Activated CD4-positive, alpha-beta T cell treated with anti-CD3 and anti-CD28 coated beads, Interleukin-2, amount 50 U/mL, for 24 hours (primary cell): Measurements from ENCODE around the gene OR10A7.
A peak's percentile ranks its signal among the peaks of the same experiment; 100 is the strongest.
"Not testable (repeated sequence)": the region's sequence is repeated elsewhere in the genome, so short reads cannot be mapped to it uniquely, and the experiment has no call there.

ENCODE experiments used
- DNase-seq, 2 donors: peaks; one replicate each; pipeline ENCODE4 v3.0.0-alpha.2; 2020; ENCODE audit warnings: low read depth in 1 of 2, low spot score in 1 of 2

The OR10A7 gene

GRCh38 chr12:55220725-55221124 lies at the start of gene OR10A7:
Gene OR10A7, plus strand, starts transcription at chr12:55221025. Its CDS starts 0 bp downstream, at chr12:55221025.
- DNase-seq = no peak

- no peak for DNase-seq
These were observed 49.4 kb upstream of the OR10A7 start for GRCh38 chr12:55171445-55171844.

GRCh38 chr12:55171846-55172245 lies 49.0 kb upstream of the OR10A7 start:
- DNase-seq = not testable (repeated sequence)

- no peak for DNase-seq
These were observed 48.1 kb upstream of the OR10A7 start for GRCh38 chr12:55172686-55173085.

GRCh38 chr12:55173456-55173855 lies 47.4 kb upstream of the OR10A7 start:
- DNase-seq = no peak

- DNase-seq = no peak
These were observed 32.3 kb upstream of the OR10A7 start for GRCh38 chr12:55188573-55188972.

GRCh38 chr12:55188974-55189556 lies 31.8 kb upstream of the OR10A7 start:
- DNase-seq = peak in 1 of 2 donors; percentile 69

GRCh38 chr12:55194382-55194781 lies 26.4 kb upstream of the OR10A7 start:
- DNase-seq = no peak

- no peak for DNase-seq
These were observed 5.7 kb downstream of the OR10A7 start for GRCh38 chr12:55226523-55226922.

GRCh38 chr12:55227643-55228042 lies 6.8 kb downstream of the OR10A7 start:
- DNase-seq = no peak

- no peak for DNase-seq
These were observed 23.5 kb downstream of the OR10A7 start, which contains the start of gene OR6C74 for GRCh38 chr12:55244309-55244708. Gene OR6C74, plus strand, starts transcription at chr12:55244609. Its CDS starts 2,679 bp downstream, at chr12:55247288.

GRCh38 chr12:55246159-55246558 lies 25.3 kb downstream of the OR10A7 start:
- no peak for DNase-seq

- no peak for DNase-seq
These were observed 30.1 kb downstream of the OR10A7 start for GRCh38 chr12:55250944-55251343.

- DNase-seq = no peak
These were observed 32.5 kb downstream of the OR10A7 start for GRCh38 chr12:55253281-55253680.

GRCh38 chr12:55256831-55257230 lies 36.0 kb downstream of the OR10A7 start:
- DNase-seq = no peak

GRCh38 chr12:55258303-55258702 lies 37.5 kb downstream of the OR10A7 start:
- DNase-seq = no peak
